DMS 273 (cell line): ENCODE results near the gene LRBA.
"Not testable (repeated sequence)": the region's sequence is repeated elsewhere in the genome, so short reads cannot be mapped to it uniquely, and the experiment has no call there.

Source experiments
- DNase-seq: peaks from one replicate; lab custom pipeline; 2025; ENCODE audit not compliant: unreplicated experiment; lab: John Stamatoyannopoulos, UW

LRBA gene

DNA sequence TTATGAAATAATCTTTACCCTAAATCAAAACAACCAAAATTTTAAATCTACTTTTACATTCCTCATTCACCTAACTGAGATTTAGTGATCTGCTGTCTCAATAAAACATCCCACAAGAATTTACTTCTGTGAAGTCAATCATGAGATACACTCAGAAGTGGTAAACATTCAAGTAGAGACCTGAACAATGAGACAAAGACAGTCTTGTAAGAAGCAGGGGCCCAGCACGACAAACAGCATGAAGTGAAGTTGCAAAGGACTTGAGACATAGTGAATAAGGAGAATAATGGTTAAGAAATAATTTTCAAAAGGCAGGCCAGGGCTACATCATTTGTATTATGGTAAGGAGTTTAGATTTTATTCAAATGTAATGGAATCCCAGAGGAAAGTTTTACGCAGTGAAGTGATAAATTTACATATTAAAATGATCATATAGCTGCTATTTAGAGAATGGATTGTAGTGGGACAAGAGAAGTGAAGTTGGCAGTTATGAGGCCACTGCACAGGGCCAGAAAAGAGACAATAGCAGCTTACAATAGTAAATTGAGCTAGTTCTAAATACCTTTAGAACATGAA, 331.2 kb downstream of the LRBA start:
- DNase-seq = no peak

DNA sequence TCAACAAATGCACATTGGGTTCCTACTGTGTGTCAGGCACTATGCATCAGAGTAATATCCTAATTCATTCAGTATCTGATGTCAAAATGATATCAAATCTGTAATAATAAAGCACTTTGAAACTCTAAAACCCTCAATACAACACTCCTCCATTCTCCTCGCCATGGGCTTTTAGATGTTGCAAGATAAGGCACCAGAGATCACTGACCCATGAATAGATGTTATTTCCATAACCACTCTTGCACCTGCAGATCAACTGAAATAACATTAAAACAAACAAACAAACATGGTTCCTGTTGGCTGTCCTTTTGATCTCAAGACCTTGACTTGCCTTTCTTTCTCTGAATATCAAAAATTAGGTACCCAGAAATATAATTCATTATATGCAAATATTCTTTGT, 333.0 kb downstream of the LRBA start:
- no peak for DNase-seq

DNA sequence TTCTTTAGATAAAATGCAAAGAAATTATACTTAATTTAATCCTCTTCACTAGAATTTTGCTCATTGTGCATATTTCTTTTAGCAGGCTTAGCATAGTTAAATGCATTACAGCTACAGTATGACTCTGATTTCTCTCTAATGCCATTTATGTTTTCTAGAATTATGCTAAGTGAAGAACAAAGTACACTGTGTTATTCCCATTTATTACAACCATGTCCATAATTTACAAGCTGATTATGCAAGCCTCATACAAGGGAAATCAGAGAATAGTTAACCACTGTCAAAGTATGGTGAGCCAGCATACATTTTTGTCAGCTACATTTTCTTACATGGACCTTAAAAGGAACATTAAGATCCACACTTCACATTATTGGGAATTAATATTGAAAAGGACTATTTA, 334.0 kb downstream of the LRBA start:
- no peak for DNase-seq

- peak; percentile 3 for DNase-seq
Observed at GRCh38 chr4:150680651-150681050, 334.4 kb downstream of the LRBA start.

DNA sequence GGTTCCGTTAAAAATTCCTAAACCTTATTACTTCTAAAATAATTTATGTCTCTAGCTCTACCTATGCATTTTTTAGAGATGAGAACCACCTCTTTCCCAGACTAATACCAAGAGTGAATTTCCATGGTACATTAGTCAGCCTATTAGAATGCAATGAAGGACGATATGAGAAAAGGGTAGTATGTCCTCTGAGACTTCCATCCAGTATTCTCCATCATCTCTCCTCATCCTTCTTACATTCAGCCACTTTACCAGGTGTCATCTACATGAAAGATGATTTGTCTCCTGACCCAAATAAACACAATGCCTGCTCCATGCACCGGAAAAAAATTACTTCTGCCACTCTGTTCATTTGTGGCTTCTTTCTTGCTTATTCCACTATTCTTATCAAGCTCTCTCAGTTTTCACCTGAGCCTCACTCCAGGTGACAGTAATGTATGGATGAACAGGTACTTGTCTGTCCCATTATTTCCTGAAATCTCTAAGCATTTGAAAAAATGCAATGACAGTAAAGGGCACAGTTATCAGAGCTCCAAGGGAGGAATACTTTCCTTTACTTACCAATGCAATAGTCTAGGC, 335.2 kb downstream of the LRBA start:
- no peak for DNase-seq

DNA sequence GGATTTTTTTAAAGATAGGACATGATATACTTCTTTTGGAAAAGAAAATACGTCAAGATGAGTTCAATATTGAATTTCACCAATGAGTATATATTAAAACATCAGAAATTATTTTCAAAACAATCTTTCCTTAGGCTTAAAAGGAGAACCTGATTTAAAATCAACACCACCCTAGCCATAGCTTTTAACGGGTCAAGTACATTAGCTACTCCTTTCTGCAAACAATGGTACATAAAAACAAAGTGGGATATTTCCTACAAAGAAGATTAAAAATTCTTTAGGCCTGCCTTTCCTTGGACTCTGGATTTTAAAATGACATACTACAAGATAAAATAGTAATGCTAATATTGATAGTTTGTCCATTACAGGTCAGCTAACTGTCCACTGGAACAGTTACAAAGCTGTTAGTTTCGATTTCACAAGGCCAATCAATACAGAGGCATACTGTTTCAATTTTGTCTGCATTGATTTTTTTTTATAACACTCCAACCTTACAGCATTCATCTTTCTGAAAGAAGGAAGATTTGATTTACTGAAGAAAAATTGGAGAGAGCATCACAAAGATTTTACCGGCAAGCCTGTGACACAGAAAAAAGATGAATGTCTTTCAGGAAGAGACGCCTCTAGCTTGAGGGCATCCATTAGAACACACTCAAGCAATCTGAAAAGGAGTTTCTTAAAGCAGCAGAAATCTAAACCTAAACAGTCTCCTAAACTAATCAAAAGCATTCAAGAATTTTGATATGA, 335.9 kb downstream of the LRBA start:
- DNase-seq = no peak

GRCh38 chr4:150673793-150674192, 341.3 kb downstream of the LRBA start:
- no peak for DNase-seq

- no peak for DNase-seq
Observed at GRCh38 chr4:150668824-150669223, 346.3 kb downstream of the LRBA start.

- DNase-seq = no peak
Observed at GRCh38 chr4:150664935-150665334, 350.1 kb downstream of the LRBA start.

DNA sequence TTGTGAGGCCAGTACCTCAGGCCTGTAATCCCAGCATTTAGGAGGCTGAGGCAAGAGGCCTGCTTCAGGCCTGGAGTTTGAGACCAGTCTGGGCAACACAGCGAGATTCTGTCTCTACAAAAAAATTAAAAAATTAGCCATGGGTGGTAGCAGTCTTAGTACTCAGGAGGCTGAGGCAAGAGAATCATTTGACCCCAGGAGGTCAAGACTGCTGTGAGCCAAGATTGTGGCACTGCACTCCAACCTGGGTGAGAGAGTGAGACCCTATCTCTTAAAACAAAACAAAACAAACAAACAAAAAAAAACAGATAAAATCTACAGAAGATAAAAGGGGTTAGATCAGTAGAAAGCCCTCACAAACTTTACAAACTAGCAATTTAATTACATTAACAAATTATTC, 352.4 kb downstream of the LRBA start:
- DNase-seq = no peak

DNA sequence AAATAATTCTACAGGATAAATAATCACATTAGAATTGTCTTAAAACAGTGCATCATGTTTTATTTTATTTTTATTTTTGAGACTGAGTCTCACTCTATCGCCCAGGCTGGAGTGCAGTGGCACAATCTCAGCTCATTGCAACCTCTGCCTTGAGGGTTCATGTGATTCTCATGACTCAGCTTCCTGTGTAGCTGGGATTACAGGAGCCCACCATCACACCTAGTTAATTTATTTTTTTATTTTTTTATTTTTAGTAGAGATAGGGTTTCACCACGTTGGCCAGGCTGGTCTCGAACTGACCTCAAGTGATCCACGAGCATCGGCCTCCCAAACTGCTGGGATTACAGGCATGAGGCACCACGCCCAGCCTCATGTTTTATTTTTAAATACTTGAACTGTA, 353.5 kb downstream of the LRBA start:
- DNase-seq = not testable (repeated sequence)

DNA sequence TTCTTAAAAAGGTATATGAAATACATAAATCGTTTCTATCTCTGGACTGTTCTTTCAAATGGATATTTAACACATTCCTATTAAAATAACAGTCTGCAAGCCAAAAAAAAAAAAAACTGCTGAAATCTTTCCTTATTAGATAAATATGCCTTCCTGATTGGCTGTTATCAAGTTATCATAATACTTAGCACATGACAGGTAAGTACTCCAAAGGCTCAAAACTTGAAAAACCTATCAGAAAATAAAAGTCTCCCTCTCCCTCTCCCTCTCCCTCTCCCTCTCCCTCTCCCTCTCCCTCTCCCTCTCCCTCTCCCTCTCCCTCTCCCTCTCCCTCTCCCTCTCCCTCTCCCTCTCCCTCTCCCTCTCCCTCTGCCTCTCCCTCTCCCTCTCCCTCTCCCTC, 356.8 kb downstream of the LRBA start:
- not testable (repeated sequence) for DNase-seq

DNA sequence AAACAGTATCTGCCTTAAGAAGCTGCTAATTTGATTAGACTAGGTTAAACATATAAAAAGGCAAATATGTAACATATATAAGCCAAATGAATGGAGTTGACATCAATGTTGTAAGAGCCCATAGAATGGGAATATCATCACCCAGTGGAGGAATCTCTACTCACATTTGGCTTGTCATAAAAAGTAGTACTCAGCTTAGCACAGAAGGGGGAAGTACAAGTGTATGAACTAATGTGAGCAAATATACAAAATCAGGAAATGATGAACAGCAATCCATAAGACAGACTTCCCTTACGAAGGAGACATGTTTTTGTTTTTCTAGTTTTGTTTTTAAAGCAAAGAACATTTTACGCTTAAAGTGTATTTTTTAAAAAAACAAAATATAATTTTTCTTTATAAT, 358.2 kb downstream of the LRBA start:
- DNase-seq = no peak

DNA sequence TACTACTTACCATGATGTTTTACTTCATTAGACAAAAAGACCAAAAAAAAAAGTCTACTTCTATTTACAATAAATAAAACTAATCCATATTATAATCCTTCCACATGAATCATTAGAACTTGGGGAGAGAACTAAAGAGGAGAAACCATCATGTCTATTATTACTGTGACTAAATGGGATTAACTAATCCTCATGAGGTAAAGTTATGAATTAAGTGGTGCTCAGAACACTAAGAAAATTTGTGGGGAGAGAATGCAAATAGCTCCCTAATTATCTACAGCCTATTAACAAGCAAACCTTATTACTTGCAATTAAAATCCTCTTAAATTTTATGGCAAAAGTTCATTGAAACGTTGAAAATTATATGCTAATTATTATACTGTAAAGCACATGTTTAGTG, 364.3 kb downstream of the LRBA start:
- DNase-seq = no peak

DNA sequence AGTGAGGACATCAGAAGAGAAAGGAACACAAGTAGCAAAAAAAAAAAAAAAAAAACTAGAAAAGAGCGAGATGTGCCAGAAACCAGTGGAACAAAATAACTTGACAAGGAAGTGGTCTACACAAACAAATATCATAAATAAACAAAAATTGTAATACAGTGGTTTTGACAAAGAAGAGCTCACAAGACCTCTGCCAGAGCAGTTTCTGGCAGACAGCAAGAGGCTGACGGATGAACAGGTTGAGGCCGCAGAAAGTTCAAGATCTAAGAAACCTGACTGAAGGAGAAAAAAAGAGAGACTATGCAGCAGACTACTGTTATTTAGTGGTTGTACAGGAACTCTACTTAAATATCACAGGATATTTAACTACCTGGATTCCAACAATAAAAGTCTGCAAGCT, 367.0 kb downstream of the LRBA start:
- no peak for DNase-seq

GRCh38 chr4:150647008-150647407, 368.1 kb downstream of the LRBA start:
- DNase-seq = no peak

GRCh38 chr4:150641612-150642011, 373.5 kb downstream of the LRBA start:
- DNase-seq = no peak

DNA sequence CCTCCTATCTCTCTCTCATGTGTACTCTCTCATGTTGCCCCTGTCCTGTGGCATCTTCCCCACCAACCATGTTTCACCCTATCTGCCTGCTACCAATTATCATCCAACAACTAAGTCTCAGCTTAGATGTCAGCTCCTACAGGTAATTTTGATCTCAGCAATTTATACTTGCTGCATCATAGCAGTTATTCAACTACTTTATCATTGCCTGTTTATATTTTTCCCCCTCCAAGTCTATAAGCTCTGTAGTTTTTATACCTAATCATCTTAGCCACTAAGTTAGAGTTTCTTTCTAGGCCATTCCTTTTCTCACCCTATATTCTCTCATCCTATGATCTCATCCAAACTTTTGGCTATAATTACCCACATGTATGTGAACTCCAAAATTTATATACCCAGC, 382.4 kb downstream of the LRBA start:
- DNase-seq = no peak

- DNase-seq = no peak
Observed at GRCh38 chr4:150628073-150628472, 387.0 kb downstream of the LRBA start.

GRCh38 chr4:150625033-150625432, 390.1 kb downstream of the LRBA start:
- DNase-seq = no peak

DNA sequence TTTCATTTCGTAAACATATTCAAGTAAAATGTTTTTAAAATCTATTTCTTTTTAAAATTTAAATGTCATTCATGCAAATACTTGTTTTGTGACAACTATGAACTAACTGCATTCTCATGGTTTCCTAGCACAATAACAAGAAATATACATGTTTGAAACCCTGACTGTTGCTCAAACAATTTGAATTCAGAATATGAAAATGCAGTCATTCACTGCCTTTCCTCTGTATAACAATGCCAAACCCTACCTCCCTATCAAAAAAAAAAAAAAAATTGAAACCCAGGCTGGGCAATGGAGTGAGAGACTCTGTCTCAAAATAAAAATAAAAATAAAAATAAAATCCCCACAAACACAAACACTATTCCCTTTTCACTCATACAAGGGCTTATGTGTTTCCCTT, 391.0 kb downstream of the LRBA start:
- DNase-seq = no peak

DNA sequence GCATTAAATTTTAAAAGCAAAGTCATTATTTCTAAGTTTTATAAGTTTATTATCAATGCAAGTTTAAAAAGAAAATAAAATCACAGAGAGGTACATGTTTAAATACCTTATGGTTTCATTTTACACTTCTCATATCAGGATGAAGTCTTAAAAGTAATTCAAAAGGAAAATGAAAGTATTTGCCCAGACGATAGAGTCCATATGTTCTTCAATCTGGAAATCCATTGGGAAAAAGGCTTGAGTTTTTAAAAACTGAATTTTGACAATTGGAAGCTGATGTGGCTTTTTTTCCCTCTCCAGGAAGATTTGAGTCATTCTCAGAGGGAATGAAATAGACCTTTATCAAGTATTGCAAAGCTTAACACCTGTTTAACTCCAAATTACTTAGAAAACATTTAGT, 396.0 kb downstream of the LRBA start:
- DNase-seq = peak; percentile 1

DNA sequence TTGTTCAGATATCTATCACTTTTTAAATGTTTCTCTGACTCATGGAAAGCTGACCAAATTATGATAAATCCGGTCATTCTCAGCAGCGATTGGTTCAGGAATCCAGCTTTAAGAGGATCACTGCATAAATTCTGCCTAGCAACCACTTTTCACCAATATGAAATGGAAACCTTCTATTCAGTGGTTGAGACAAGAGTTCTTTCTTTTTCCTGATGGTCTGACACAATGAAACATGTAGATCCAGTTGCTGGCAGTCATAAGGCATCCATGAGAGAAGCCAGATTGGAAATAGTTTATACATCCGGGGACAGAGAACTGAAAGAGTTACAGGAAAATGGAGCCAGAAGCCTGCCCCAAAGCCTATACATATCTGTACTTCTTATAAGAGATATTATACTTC, 406.0 kb downstream of the LRBA start:
- no peak for DNase-seq
